ENCODE measurements around the gene C1orf167. TPM values are rescaled to one million over a fixed set of nuclear protein-coding genes. Genes with fewer than 3 reads are reported as not detected.

The C1orf167 gene
- total RNA-seq, 3 donors from 2014 or later = 1.3 TPM; not detected in 2

- H3K4me3 ChIP-seq = no peak overlapping the region
- TF ChIP-seq CTCF (IDR thresholded peaks at IDR 0.05) (no peak), POLR2A (IDR thresholded peaks at IDR 0.05) (no peak), POLR2AphosphoS5 (IDR thresholded peaks at IDR 0.05) (no peak)
- H3K4me1 ChIP-seq = no peaks in the 10 kb centered on the region
- H3K27ac ChIP-seq = no peak overlapping the region
- H3K36me3 ChIP-seq = no peaks in the 10 kb centered on the region
- H3K27me3 ChIP-seq = no peaks in the 10 kb centered on the region
- DNase-seq (ENCODE audit: low spot score in 2 of 2) = no peak
- no peaks in the 10 kb centered on the region for H3K9me3 ChIP-seq
- intact Hi-C loops (cut with DNase I; ENCODE audit: low total_unique reads) = no loop called here
Observed at GRCh38 chr1:11748294-11749202, 13.4 kb upstream of the C1orf167 start.

DNA sequence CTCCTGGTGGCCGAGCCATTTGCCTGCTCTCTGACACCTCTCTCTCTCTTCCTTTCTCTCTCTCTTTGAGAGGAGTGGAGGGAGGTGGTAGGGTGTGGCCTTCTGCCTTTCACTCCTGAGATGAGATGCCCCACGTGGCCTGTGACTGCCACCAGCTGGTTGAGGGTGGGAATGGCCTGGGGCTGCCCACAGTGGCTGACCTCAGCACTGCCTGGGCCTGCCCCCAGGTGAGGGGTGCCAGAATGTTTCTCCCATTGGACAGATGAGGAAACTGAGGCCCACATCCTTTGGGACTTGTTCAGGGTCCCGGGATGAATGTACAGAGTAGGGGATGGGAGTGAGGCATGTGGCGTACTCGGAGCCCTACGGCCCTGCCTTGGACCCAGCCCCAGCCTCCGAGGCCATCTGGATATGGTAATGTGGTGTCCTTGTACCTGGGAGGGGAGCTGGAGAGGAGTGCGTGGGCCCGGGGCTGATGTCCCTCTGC is 12.7 kb upstream of the C1orf167 start:
- no peaks in the 10 kb centered on the region for H3K9me3 ChIP-seq
- H3K36me3 ChIP-seq = no peaks in the 10 kb centered on the region
- no peak overlapping the region for H3K27ac ChIP-seq
- TF ChIP-seq POLR2A (IDR thresholded peaks at IDR 0.05) = no peak
- TF ChIP-seq CTCF (IDR thresholded peaks at IDR 0.05) = no peak
- no peak for TF ChIP-seq POLR2AphosphoS5 (IDR thresholded peaks at IDR 0.05)
- H3K4me3 ChIP-seq = no peak overlapping the region
- H3K27me3 ChIP-seq = no peaks in the 10 kb centered on the region
- no peaks in the 10 kb centered on the region for H3K4me1 ChIP-seq
- intact Hi-C loops (cut with DNase I; ENCODE audit: low total_unique reads) = no loop called here
- DNase-seq (ENCODE audit: low spot score in 2 of 2) = no peak

DNA sequence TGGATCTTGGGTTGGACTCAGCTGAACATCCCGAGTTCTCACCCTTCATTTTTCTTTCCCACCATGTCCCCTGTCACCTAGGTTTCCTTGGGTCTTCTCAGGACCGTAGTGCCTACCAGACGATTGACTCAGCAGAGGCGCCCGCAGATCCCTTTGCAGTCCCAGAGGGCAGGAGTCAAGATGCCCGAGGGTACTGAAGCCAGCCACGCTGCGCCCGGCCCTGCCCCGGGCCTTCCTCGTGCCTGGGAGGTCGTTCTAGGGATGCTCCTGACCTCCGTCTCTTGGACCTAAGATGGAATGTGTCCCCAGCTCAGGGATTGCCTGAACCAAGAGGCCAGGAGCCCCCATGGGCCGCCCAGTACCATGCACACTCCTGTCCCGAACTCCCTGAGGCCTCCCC is 12.0 kb upstream of the C1orf167 start:
- DNase-seq (ENCODE audit: low spot score in 2 of 2) = no peak
- H3K9me3 ChIP-seq = no peaks in the 10 kb centered on the region
- no peak overlapping the region for H3K4me3 ChIP-seq
- H3K4me1 ChIP-seq = no peaks in the 10 kb centered on the region
- H3K36me3 ChIP-seq = no peaks in the 10 kb centered on the region
- no peak overlapping the region for H3K27ac ChIP-seq
- intact Hi-C loops (cut with DNase I; ENCODE audit: low total_unique reads) = no loop called here
- H3K27me3 ChIP-seq = no peaks in the 10 kb centered on the region
- TF ChIP-seq POLR2A (IDR thresholded peaks at IDR 0.05) = no peak

DNA sequence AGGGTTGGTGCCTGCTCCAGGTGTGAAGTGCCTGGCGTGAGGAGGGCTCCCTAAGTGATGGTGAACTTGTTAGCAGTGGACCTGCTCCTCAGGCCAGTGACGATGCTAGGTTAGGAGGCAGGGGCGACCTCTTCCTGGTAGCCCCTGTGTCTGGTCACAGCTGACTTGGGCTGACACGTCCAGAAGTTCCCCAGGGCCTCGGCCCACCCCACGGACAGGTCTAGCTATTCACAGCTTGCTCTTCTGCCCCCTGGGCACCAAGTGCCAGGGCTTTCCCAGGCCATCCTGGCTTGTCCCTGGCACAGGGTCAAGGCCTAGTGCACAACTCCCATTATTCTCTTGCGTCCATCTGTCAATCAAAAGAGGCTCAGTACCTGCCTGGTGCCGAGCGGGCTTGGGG is 10.9 kb upstream of the C1orf167 start:
- Histone ChIP-seq H3K9me3 (no peaks in the 10 kb centered on the region), H3K27ac (no peak overlapping the region), H3K36me3 (no peaks in the 10 kb centered on the region), H3K4me1 (no peaks in the 10 kb centered on the region), H3K27me3 (no peaks in the 10 kb centered on the region), H3K4me3 (no peak overlapping the region)
- no peak for DNase-seq (ENCODE audit: low spot score in 2 of 2)
- TF ChIP-seq POLR2A (IDR thresholded peaks at IDR 0.05) = no peak
- TF ChIP-seq CTCF (IDR thresholded peaks at IDR 0.05) = no peak
- TF ChIP-seq POLR2AphosphoS5 (IDR thresholded peaks at IDR 0.05) = no peak
- intact Hi-C loops (cut with DNase I; ENCODE audit: low total_unique reads) = no loop called here

DNA sequence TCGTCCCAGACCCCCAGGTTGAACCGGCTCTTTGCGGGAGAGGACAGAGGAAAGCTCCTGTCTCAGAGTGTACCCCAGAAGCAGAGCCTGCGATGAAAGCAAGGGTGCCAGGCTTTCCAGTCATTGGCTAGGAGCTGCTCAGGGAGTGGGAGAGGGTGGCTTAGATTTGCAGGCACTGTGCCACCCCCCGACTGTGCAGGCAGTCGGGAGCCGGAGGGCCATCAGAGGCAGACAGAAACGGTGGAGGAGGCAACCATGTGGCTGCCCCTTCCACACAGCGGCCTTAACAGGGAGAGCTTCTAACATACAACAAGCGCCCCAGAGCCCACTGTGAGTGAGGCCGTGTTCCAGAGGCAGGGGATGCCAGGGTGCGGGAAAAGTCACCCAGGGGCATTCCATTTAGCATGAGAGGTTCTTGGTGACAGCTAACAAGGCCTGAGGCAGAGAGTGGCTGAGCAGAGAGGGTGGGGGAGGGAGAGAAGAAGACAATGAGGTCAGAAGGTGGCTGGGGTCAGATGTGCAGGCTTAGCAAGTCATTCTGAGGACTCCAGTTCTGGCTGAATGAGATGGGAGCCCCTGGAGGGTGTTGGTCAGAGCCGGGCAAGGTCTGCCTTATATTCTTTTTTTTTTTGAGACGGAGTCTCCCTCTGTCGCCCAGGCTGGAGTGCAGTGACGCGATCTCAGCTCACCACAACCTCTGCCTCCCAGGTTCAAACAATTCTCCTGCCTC is 9.5 kb upstream of the C1orf167 start:
- no peak for DNase-seq (ENCODE audit: low spot score in 2 of 2)
- H3K27ac ChIP-seq = no peak overlapping the region
- no peaks in the 10 kb centered on the region for H3K36me3 ChIP-seq
- no peaks in the 10 kb centered on the region for H3K27me3 ChIP-seq
- H3K4me1 ChIP-seq = no peaks in the 10 kb centered on the region
- no peak overlapping the region for H3K4me3 ChIP-seq
- intact Hi-C loops (cut with DNase I; ENCODE audit: low total_unique reads) = no loop called here
- TF ChIP-seq POLR2A (IDR thresholded peaks at IDR 0.05) = no peak
- TF ChIP-seq CTCF (IDR thresholded peaks at IDR 0.05) = no peak
- no peak for TF ChIP-seq POLR2AphosphoS5 (IDR thresholded peaks at IDR 0.05)
- H3K9me3 ChIP-seq = no peaks in the 10 kb centered on the region

Data from breast epithelium (tissue), 4 donors.